Stimulated activated naive CD8-positive, alpha-beta T cell treated with anti-CD3 and anti-CD28 coated beads, Interleukin-15, amount 100 ng/mL, for 72 hours (primary cell): Measurements from ENCODE around the gene SMAP2.

Experiments
- ATAC-seq: fragments of 150-1000 bp; cut with Tn5 transposase; 2 replicates; pipeline ENCODE4 v1.10.0; 2021; ENCODE audit warnings: mild to moderate bottlenecking, moderate library complexity
- DNase-seq, 2 donors: peaks; one replicate each; pipeline ENCODE4 v3.0.0; 2021 to 2022
- H3K27ac Mint-ChIP-seq, 2 donors: one replicate each; pipeline ENCODE4 v1.8.0; 2022; ENCODE audit warnings: mild to moderate bottlenecking in 2 of 2, mixed read lengths in 2 of 2, moderate library complexity in 2 of 2
- H3K27me3 Mint-ChIP-seq: one replicate; pipeline ENCODE4 v1.8.0; 2022; ENCODE audit warnings: mixed read lengths
- H3K4me1 Mint-ChIP-seq: one replicate; pipeline ENCODE4 v1.8.0; 2022; ENCODE audit warnings: mild to moderate bottlenecking, mixed read lengths
- H3K4me3 Mint-ChIP-seq, 2 donors: one replicate each; pipeline ENCODE4 v1.8.0; 2022; ENCODE audit warnings: mild to moderate bottlenecking in 2 of 2, mixed read lengths in 2 of 2, moderate library complexity in 1 of 2
- H3K9me3 Mint-ChIP-seq, 2 donors: one replicate each; pipeline ENCODE4 v1.8.0; 2022; ENCODE audit warnings: mixed read lengths in 2 of 2

SMAP2 gene

DNA sequence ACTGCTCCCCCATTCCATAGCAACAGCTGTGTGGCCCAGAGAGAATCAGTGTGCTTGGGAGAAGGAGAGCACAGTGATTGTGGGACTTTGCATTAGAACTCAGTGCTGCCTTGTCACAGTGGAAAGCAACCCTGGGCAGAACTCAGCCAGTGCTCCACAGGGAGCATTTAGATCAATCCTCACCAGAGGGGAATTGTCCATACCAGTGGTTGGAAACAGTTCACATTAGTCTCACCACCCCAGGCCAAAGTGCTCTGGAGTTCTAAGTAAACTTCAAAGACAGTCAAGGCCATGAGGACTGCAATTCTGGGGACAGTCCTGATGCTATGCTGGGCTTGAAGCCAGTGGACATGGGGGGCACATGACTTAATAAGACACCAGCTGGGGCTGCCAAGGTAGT lies 12.9 kb upstream of the SMAP2 start:
- Mint-ChIP-seq H3K27me3 (no peaks in the 10 kb centered on the region), H3K27ac (peak overlapping the region in 1 of 2 donors; percentile 69), H3K9me3 (peaks cover 6 to 20% of the 10 kb centered on the region in 2 donors), H3K4me3 (no peak overlapping the region), H3K4me1 (peaks cover 16% of the 10 kb centered on the region)
- ATAC-seq (no peak), DNase-seq (no peak)

- H3K4me1 Mint-ChIP-seq = peaks cover 16% of the 10 kb centered on the region
- no peaks in the 10 kb centered on the region for H3K27me3 Mint-ChIP-seq
- H3K9me3 Mint-ChIP-seq = peaks cover 6 to 20% of the 10 kb centered on the region in 2 donors
- ATAC-seq = no peak
- peak overlapping the region in 1 of 2 donors; percentile 42 for H3K27ac Mint-ChIP-seq
- H3K4me3 Mint-ChIP-seq = no peak overlapping the region
- no peak for DNase-seq
These were observed 12.3 kb upstream of the SMAP2 start for GRCh38 chr1:40361201-40361600.

DNA sequence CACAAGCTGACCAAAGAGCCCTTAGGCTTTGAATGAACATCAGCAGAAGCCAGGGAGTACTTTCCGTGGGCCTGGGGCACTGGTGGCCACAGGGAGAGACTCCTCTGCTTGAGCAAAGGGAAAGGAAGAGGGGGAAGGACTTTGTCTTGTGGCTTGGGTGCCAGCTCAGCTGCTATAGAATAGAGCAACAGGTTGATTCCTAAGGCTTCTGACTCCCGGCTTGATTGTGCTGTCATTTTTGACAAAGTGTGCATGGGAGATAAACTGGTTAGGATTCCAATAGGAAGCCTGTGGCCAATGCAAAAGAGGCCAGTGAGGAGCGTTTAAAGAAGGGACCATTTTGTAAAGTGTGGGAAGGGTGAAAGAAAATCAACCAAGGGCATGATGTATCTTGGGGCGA lies 11.9 kb upstream of the SMAP2 start:
- ATAC-seq (no peak), DNase-seq (no peak)
- Mint-ChIP-seq H3K4me1 (peaks cover 16% of the 10 kb centered on the region), H3K9me3 (peaks cover 6 to 20% of the 10 kb centered on the region in 2 donors), H3K4me3 (no peak overlapping the region), H3K27ac (no peak overlapping the region), H3K27me3 (no peaks in the 10 kb centered on the region)

DNA sequence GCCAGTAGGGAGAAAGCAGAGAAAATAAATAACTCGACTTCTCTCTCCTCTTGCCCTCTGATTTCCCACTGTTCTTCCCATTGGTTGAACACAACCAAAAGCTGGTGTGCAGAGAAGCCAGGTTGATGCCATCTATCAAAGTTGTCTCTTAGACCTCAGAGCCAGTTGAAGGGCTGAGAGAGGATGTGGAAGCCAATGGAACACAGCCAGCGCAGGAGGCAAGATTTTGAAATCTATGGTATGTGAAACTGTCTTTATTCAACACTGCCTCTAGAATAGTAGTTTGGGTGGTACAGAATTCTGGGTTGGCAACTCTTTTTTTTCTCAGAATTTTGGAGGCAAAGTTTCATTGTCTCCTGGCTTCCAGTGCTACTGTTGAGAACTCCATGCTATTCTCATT lies 11.3 kb upstream of the SMAP2 start:
- DNase-seq (no peak), ATAC-seq (no peak)
- Mint-ChIP-seq H3K9me3 (peaks cover 6 to 20% of the 10 kb centered on the region in 2 donors), H3K4me1 (peaks cover 16% of the 10 kb centered on the region), H3K27ac (no peak overlapping the region), H3K27me3 (no peaks in the 10 kb centered on the region), H3K4me3 (no peak overlapping the region)

DNA sequence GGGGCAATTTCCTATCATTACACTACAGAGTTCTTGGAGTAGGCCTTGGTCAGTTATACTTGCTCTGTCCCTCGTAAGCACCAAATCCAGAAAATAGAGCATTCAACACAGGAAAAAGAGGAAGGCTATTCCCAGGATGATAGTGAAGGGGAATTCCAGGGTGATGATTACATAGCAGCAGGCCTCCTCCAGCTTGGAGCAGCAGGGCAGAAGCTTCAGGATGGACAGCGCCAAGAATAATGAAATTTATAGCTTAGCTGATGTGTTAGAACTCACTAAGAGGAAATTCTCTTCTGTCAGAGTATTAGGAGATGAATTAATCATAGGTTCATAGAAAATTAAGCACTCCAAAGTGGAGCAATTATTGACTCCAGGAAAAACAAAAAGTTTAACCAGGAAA lies 10.8 kb upstream of the SMAP2 start:
- DNase-seq = no peak
- H3K9me3 Mint-ChIP-seq = peaks cover 6 to 20% of the 10 kb centered on the region in 2 donors
- H3K27ac Mint-ChIP-seq = no peak overlapping the region
- H3K27me3 Mint-ChIP-seq = no peaks in the 10 kb centered on the region
- ATAC-seq = no peak
- no peak overlapping the region for H3K4me3 Mint-ChIP-seq
- H3K4me1 Mint-ChIP-seq = peaks cover 16% of the 10 kb centered on the region

GRCh38 chr1:40363721-40364120 lies 9.8 kb upstream of the SMAP2 start:
- DNase-seq (peak in 1 of 2 donors; percentile 51), ATAC-seq (peak; percentile 99)
- peaks cover 6 to 11% of the 10 kb centered on the region in 2 donors for H3K9me3 Mint-ChIP-seq
- peak overlapping the region in 1 of 2 donors; percentile 81 for H3K27ac Mint-ChIP-seq
- no peak overlapping the region for H3K4me3 Mint-ChIP-seq
- H3K4me1 Mint-ChIP-seq = peaks cover 16% of the 10 kb centered on the region
- no peaks in the 10 kb centered on the region for H3K27me3 Mint-ChIP-seq

DNA sequence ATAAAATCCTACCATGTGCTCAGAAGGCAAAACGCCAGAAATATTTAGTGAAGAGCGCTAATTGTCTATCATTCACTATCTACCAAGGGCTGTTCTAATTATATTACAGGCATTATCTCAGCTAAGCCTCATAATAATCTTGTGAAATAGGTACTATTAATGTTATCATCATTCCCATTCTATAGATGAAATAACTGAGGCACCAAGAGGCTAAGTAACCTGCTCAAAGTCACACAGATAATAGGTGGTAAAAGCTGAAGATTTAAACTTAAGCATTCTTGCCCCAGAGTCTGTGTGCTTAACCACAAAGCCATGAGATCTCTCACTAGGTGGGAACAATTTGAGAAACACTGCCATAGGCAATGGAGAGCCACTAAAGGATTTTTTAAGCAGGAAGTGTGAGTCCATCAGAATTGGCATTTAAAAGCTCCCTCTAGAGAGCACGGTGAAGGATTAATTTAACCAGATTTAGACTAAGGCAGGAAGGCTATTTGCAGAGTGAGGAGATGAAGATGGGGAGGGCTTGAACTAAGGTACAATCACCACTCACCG lies 1.7 kb upstream of the SMAP2 start:
- Mint-ChIP-seq H3K4me3 (peak overlapping the region in 1 of 2 donors; percentile 7), H3K27ac (no peak overlapping the region), H3K9me3 (no peaks in the 10 kb centered on the region), H3K4me1 (peaks cover 25% of the 10 kb centered on the region), H3K27me3 (no peaks in the 10 kb centered on the region)
- ATAC-seq (no peak), DNase-seq (no peak)

DNA sequence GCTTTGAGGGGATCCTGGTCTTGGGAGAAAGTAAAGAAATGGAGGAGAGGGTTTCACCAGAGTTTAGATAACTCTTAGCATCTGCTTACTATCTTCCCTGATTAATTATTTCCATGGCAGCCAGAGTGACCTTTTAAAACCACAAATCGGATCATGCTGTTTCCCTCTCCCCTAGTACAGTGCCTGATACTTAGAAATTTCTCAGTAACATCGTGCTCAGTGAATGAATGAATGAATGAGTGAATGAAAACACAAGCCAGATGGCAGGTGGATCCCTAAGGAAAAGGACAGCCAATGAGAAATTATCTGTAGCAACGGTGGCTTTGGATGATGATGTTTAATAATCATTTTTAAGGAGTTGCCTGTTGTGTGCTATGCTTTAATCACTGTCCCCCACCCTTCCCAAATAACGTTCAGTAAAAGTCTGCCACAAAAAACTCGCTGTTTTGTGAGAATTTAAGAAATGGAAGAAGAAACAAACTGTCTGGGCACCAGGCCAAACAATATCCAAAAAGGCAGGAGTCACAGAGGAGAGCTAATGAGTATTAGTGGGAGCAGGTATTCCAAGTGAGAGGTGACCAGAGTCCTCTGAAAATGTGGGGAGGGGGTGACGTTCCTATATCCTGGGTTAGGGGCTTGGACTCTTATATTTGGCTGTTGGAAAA lies 737 bp upstream of the SMAP2 start:
- peak overlapping the region; percentile 91 to 99 for H3K4me3 Mint-ChIP-seq
- no peak for ATAC-seq

DNA sequence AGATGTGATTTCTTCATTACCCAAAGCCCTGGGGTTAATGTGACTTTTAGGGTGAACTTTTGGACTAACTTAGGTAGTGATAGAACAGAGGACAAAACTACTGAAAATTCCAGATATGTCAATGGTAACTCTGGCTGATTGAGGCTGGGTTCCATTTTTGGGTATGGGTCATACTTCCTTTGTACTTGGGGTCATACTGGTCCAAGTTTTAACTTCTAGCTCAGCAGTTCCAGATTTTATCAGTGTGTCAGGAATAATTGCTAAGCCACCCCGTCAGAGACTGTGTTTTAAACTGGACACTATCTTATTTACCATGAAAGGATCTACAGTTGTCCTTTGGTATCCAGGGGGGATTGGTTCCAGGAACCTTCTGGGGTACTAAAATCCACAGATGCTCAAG lies 4.0 kb downstream of the SMAP2 start:
- no peak for ATAC-seq
- Mint-ChIP-seq H3K27ac (peak overlapping the region; percentile 2 to 54), H3K4me1 (peaks cover 74% of the 10 kb centered on the region), H3K4me3 (peak overlapping the region; percentile 82 to 99), H3K9me3 (no peaks in the 10 kb centered on the region), H3K27me3 (no peaks in the 10 kb centered on the region)
- no peak for DNase-seq

More for the DNA sequence above, 737 bp upstream of the SMAP2 start:
- Mint-ChIP-seq H3K9me3 (no peaks in the 10 kb centered on the region), H3K4me1 (peaks cover 35% of the 10 kb centered on the region), H3K27me3 (no peaks in the 10 kb centered on the region), H3K27ac (peak overlapping the region in 1 of 2 donors; percentile 24)
- no peak for DNase-seq

DNA sequence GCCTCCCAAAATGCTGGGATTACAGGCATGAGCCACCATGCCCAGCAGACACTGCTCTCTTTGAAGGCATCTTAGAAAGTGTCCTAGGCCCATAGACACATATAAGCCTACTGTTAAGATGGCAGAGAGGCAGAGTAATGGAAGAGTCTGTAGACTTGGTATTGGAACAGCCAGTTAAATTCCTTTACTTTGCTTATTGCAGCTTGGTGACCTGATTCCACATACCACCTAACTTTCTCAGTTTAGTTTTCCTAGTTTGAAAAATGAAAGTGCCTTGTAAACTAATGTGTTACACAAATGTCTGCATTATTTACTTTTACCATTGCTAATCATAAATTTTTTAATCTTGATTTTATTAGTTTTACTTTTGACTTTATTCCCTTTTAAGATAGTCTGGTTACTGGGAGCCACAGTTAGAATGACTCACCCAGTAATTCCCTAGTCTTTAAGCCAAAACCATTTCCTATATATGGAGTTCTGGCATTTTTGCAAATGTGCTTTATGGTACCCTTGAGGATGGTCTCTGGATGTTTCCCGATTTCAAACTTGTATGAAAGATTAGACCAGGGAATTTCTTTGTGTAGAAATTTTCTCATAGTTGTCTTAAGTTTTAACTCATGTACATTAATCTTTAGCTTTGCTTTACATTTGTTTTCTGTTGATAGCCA lies 6.4 kb downstream of the SMAP2 start:
- Mint-ChIP-seq H3K4me1 (peaks cover 89% of the 10 kb centered on the region), H3K4me3 (peak overlapping the region; percentile 81 to 99), H3K27ac (peak overlapping the region; percentile 86 to 100), H3K27me3 (no peaks in the 10 kb centered on the region), H3K9me3 (no peaks in the 10 kb centered on the region)
- ATAC-seq = no peak
- DNase-seq = no peak

GRCh38 chr1:40380817-40381216 lies 7.3 kb downstream of the SMAP2 start:
- ATAC-seq (no peak), DNase-seq (no peak)
- Mint-ChIP-seq H3K27ac (peak overlapping the region; percentile 82 to 100), H3K4me3 (peak overlapping the region; percentile 81 to 99), H3K4me1 (peaks cover 98% of the 10 kb centered on the region), H3K9me3 (no peaks in the 10 kb centered on the region), H3K27me3 (no peaks in the 10 kb centered on the region)

- DNase-seq (no peak), ATAC-seq (peak; percentile 58)
- Mint-ChIP-seq H3K4me1 (peaks cover 100% of the 10 kb centered on the region), H3K4me3 (peak overlapping the region; percentile 81 to 99), H3K27ac (peak overlapping the region; percentile 86 to 100), H3K9me3 (no peaks in the 10 kb centered on the region), H3K27me3 (no peaks in the 10 kb centered on the region)
These were observed 8.0 kb downstream of the SMAP2 start for GRCh38 chr1:40381268-40382107.

GRCh38 chr1:40382108-40382460 lies 8.6 kb downstream of the SMAP2 start:
- Mint-ChIP-seq H3K27ac (peak overlapping the region; percentile 86 to 100), H3K27me3 (no peaks in the 10 kb centered on the region), H3K4me1 (peaks cover 94% of the 10 kb centered on the region), H3K4me3 (peak overlapping the region; percentile 81 to 99), H3K9me3 (no peaks in the 10 kb centered on the region)
- ATAC-seq = no peak
- DNase-seq = no peak

GRCh38 chr1:40382601-40383000 lies 9.1 kb downstream of the SMAP2 start:
- DNase-seq = no peak
- no peaks in the 10 kb centered on the region for H3K9me3 Mint-ChIP-seq
- peak overlapping the region; percentile 81 to 99 for H3K4me3 Mint-ChIP-seq
- ATAC-seq = no peak
- no peaks in the 10 kb centered on the region for H3K27me3 Mint-ChIP-seq
- H3K27ac Mint-ChIP-seq = peak overlapping the region; percentile 97 to 100
- peaks cover 88% of the 10 kb centered on the region for H3K4me1 Mint-ChIP-seq

DNA sequence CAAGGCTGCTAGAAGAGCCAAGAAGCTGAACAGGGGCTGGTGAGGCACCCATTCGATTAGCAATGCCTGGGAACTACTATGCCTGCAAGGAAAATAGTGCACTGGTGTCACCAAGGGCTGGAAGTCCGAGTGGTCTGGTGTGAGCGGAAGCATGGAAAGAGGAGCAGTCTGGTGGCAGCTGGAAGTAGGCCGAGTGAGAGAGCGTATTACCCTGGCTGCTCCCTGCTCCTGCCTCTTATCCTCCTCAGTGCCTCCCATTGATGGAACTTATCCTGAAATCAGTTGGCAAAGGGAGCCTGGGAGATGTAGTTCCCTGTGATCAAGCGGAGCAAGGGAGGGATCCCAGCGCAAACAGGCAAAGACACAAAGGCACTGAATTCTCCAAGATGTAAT lies 9.6 kb downstream of the SMAP2 start:
- no peaks in the 10 kb centered on the region for H3K9me3 Mint-ChIP-seq
- ATAC-seq = no peak
- H3K4me1 Mint-ChIP-seq = peaks cover 85% of the 10 kb centered on the region
- DNase-seq = no peak
- no peaks in the 10 kb centered on the region for H3K27me3 Mint-ChIP-seq
- H3K4me3 Mint-ChIP-seq = peak overlapping the region; percentile 81 to 99
- peak overlapping the region; percentile 97 to 100 for H3K27ac Mint-ChIP-seq
